Measurements from ENCODE around the gene GDPD3.

DNA sequence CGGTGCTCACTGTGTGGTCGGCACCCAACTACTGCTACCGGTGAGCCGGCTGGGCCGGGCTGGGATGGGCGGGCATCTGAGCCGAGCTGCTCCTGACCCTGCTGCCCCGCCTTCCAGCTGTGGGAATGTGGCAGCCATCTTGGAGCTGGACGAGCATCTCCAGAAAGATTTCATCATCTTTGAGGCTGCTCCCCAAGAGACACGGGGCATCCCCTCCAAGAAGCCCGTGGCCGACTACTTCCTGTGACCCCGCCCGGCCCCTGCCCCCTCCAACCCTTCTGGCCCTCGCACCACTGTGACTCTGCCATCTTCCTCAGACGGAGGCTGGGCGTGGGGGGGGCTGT lies 28.5 kb downstream of the GDPD3 start:
- TF ChIP-seq, protein P1, sequence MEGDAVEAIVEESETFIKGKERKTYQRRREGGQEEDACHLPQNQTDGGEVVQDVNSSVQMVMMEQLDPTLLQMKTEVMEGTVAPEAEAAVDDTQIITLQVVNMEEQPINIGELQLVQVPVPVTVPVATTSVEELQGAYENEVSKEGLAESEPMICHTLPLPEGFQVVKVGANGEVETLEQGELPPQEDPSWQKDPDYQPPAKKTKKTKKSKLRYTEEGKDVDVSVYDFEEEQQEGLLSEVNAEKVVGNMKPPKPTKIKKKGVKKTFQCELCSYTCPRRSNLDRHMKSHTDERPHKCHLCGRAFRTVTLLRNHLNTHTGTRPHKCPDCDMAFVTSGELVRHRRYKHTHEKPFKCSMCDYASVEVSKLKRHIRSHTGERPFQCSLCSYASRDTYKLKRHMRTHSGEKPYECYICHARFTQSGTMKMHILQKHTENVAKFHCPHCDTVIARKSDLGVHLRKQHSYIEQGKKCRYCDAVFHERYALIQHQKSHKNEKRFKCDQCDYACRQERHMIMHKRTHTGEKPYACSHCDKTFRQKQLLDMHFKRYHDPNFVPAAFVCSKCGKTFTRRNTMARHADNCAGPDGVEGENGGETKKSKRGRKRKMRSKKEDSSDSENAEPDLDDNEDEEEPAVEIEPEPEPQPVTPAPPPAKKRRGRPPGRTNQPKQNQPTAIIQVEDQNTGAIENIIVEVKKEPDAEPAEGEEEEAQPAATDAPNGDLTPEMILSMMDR (IDR thresholded peaks at IDR 0.05; ENCODE audit: insufficient read depth, low read depth, low read length) = no peak
- TF ChIP-seq EZH2 (IDR thresholded peaks at IDR 0.05; ENCODE audit: insufficient read depth, low read length) = no peak
